SK-N-MC (cell line): ENCODE results near the gene JPT1.

Experiments
- EZH2 ChIP-seq: fragments of 200-600 bp; sonication (generic); IDR thresholded peaks from one replicate; pipeline ENCODE4 v1.6.1; 2017; ENCODE audit warnings: antibody characterized with exemption
- FOXP2 ChIP-seq: optimal IDR thresholded peaks from 2 replicates; pipeline ENCODE3; 2011; ENCODE audit warnings: mild to moderate bottlenecking, moderate library complexity; ENCODE audit not compliant: insufficient read depth; ENCODE audit errors: extremely low read length, control extremely low read depth
- POLR2AphosphoS5 ChIP-seq: IDR thresholded peaks from 2 replicates; pipeline ENCODE4 v1.6.1; 2012; ENCODE audit warnings: mild to moderate bottlenecking, low read depth, low read length, borderline replicate concordance

- TF ChIP-seq EZH2, result no peak
- no peak for TF ChIP-seq POLR2AphosphoS5
- TF ChIP-seq FOXP2, result no peak
Measured at GRCh38 chr17:75151930-75152329, 2.4 kb downstream of the JPT1 start.
